Kidney capillary endothelial cell (primary cell): Measurements from ENCODE around the gene MAGEA12.
"Not testable (repeated sequence)": the region's sequence is repeated elsewhere in the genome, so short reads cannot be mapped to it uniquely, and the experiment has no call there.

ENCODE experiments used
- DNase-seq: peaks from one replicate; pipeline ENCODE4 v3.0.0-alpha.2; 2018; ENCODE audit warnings: low spot score

The MAGEA12 gene

GRCh38 chrX:152733261-152733975 lies at the start of gene MAGEA12, which contains the start of gene CSAG1:
Gene MAGEA12 (plus strand): TSS chrX:152733757. CDS start chrX:152736162, 2,405 bp downstream.
Gene CSAG1 (minus strand): TSS chrX:152733721. CDS start chrX:152732460, 1,261 bp downstream.
- no peak for DNase-seq

- not testable (repeated sequence) for DNase-seq
Measured at GRCh38 chrX:152697952-152698931, 35.3 kb upstream of the MAGEA12 start, which contains the start of gene MAGEA3. Gene MAGEA3 (plus strand): TSS chrX:152698794. CDS start chrX:152700833, 2,039 bp downstream.

GRCh38 chrX:152700390-152700789 lies 33.2 kb upstream of the MAGEA12 start:
- not testable (repeated sequence) for DNase-seq

- not testable (repeated sequence) for DNase-seq
Measured at GRCh38 chrX:152706500-152706899, 27.1 kb upstream of the MAGEA12 start.

GRCh38 chrX:152709173-152709572 lies 24.4 kb upstream of the MAGEA12 start, which contains the start of gene CSAG2:
Gene CSAG2 (minus strand): TSS chrX:152709273. CDS start chrX:152709112, 161 bp downstream.
- not testable (repeated sequence) for DNase-seq

- DNase-seq: not testable (repeated sequence)
Measured at GRCh38 chrX:152713195-152713594, 20.4 kb upstream of the MAGEA12 start.

- DNase-seq: not testable (repeated sequence)
Measured at GRCh38 chrX:152713815-152714787, 19.5 kb upstream of the MAGEA12 start, which contains the start of gene MAGEA2B. Gene MAGEA2B (plus strand): TSS chrX:152714628. CDS start chrX:152717107, 2,479 bp downstream.

GRCh38 chrX:152725409-152725808 lies 8.1 kb upstream of the MAGEA12 start:
- no peak for DNase-seq

- not testable (repeated sequence) for DNase-seq
Measured at GRCh38 chrX:152734143-152734858, 744 bp downstream of the MAGEA12 start.

- DNase-seq: no peak
Measured at GRCh38 chrX:152735101-152735500, 1.5 kb downstream of the MAGEA12 start.

GRCh38 chrX:152735860-152736511 lies 2.4 kb downstream of the MAGEA12 start:
- DNase-seq: no peak

GRCh38 chrX:152736528-152736927 lies 3.0 kb downstream of the MAGEA12 start:
- not testable (repeated sequence) for DNase-seq

GRCh38 chrX:152738560-152738959 lies 5.0 kb downstream of the MAGEA12 start:
- no peak for DNase-seq

GRCh38 chrX:152753686-152754650 lies 20.4 kb downstream of the MAGEA12 start, which contains the start of gene MAGEA2:
Gene MAGEA2 (minus strand): TSS chrX:152753842. CDS start chrX:152751363, 2,479 bp downstream.
- DNase-seq: not testable (repeated sequence)

GRCh38 chrX:152754871-152755270 lies 21.3 kb downstream of the MAGEA12 start:
- DNase-seq: not testable (repeated sequence)

GRCh38 chrX:152758918-152759317 lies 25.4 kb downstream of the MAGEA12 start, which contains the start of gene CSAG3:
Gene CSAG3 (plus strand): TSS chrX:152759218.
- DNase-seq: not testable (repeated sequence)

GRCh38 chrX:152759544-152759943 lies 26.0 kb downstream of the MAGEA12 start:
- DNase-seq: not testable (repeated sequence)

GRCh38 chrX:152761582-152761981 lies 28.0 kb downstream of the MAGEA12 start:
- not testable (repeated sequence) for DNase-seq
